T1000 (cell line): Measurements from ENCODE around the gene KNL1.
"Not testable (repeated sequence)": the region's sequence is repeated elsewhere in the genome, so short reads cannot be mapped to it uniquely, and the experiment has no call there.

Experiments
- DNase-seq: peaks from one replicate; lab custom pipeline; 2025; ENCODE audit warnings: mixed read lengths; lab: John Stamatoyannopoulos, UW

KNL1 gene

DNA sequence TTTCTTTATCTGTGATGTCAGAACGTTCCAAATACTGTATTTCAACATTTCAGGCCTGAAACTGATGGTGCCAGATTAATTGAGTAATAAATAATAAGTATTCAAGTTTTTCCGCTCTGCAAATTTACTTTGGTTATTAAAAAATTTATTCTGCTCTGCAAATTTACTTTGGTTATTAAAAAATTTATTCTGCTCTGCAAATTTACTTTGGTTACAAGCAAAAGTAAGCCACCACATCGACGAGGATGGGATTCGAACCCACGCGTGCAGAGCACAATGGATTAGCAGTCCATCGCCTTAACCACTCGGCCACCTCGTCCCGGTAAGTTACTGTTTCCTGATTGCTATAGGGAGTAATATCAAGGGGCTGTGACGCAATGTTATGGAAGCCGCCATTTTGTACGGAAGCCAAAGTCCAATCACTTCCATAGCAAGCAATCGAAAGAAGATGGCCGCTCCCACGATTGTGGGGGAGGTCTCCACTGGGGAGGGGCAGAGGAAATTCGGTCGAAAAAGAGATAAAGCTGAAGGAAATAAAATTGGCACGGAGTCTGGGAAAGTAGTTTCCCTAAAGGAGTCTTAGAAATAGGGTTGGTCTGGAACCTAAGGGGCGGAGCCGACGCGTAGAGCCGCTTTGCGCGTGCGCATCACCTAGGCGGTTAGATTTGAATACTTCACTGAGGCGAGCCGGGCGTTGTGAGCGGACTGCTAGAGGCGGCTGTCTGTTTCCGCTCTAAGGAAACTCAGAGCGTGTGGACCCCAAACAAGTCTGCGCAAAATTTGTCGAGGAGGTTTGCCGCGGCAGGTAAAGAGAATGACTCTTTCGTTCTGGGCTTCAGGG lies at the start of gene KNL1:
TSS of gene KNL1 (plus strand) at position 662 of the 841 bp plus-strand sequence. CDS start 8,683 bp downstream, outside the sequence.
- DNase-seq: peak; percentile 93

- DNase-seq: no peak
Observed at GRCh38 chr15:40545457-40545856, 48.6 kb upstream of the KNL1 start.

GRCh38 chr15:40548610-40549009 lies 45.4 kb upstream of the KNL1 start:
- DNase-seq: no peak

GRCh38 chr15:40549894-40550293 lies 44.2 kb upstream of the KNL1 start:
- DNase-seq: no peak

- DNase-seq: no peak
Observed at GRCh38 chr15:40550341-40551037, 43.6 kb upstream of the KNL1 start.

GRCh38 chr15:40554161-40554525 lies 39.9 kb upstream of the KNL1 start:
- no peak for DNase-seq

GRCh38 chr15:40555876-40556275 lies 38.2 kb upstream of the KNL1 start:
- no peak for DNase-seq

DNA sequence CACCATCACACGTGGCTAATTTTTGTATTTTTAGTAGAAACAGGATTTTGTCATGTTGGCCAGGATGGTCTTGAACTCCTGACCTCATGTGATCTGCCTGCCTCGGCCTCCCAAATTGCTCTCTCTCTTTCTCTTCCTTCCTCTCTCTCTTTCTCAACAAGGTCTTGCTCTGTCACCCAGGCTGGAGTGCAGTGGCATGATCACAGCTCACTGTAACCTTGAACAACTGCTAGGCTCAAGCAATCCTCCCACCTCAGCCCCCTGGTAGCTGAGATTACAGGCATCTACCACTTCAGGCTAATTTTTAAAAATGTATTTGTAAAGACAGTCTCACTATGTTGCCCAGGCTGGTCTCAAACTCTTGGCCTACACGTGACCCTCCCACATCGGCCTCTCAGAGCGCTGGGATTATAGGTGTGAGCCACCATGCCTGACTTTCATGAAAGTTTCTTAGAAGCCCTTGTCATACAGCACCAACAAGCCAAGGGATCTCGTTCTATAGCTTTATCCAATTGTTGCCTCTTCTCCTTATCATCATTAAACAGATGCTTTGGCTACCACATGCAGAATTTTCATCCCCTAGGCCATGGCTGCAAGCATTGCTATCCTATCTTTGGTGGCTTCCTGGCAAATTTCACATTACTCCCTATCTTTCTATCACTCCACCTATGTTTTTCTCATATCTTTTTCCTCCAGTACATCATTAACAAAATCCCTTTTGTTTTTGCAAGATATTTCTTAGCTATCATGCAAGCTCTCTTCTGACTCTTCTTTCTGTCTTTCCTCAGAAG lies 34.9 kb upstream of the KNL1 start:
- DNase-seq: no peak

GRCh38 chr15:40562691-40563090 lies 31.4 kb upstream of the KNL1 start:
- no peak for DNase-seq

DNA sequence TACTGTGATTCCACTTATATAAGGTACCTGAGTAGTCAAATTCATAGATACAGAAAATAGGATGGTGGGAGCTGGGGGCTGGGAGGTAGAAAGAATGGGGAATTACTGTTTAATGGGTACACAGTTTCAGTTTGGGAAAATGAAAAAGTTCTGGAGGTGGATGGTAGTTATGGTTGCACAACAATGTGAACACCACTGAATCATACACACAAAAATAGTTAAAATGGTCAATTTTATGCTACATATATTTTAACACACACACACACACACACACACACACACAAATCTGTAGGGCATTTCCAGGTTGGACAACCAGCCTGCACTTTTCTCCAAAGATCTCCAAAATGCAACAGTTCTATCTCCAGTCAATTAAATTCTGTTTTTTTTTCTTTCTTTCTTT lies 30.6 kb upstream of the KNL1 start:
- DNase-seq: no peak

DNA sequence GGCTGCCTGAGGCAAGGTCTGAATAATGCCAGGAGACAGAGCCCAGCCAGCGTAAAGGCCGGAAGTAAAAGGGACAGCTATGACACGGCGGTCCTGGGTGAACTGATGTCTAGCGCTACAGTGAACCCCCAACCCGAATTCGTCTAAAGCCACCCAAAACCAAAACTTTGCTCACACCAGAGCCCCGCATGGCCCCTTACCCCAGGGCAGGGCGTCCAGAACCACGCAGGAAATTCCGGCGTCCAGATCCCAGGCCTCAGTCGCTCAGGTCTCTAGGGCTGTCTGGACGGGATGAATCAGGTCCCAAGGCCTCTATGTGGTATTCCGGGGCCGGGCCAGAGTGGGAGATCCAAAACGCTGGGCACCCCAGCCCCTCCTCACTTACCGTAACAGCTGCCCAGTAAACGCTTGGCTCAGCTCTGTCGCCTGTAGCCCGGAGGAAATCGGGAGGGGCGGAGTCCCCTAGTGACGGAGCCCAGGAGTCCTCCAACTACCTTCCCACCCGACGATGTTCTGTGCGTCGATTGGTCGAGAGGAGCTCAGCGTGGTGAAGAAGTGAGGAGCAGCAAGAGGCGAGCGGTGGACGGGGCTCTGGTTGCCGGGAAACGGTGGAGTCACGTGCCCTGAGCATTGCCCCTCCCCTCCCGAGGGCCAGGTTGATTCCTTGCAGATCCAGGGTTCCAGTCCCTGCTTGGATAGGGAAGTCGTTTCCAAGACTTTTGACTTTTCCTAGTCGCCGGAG lies 29.3 kb upstream of the KNL1 start, which contains the start of gene CCDC32:
TSS of gene CCDC32 (minus strand) at position 452 of the 742 bp plus-strand sequence. CDS start 2,027 bp downstream, outside the sequence.
- peak; percentile 90 for DNase-seq

- no peak for DNase-seq
Observed at GRCh38 chr15:40565333-40566238, 28.5 kb upstream of the KNL1 start.

GRCh38 chr15:40567111-40567510 lies 26.9 kb upstream of the KNL1 start:
- DNase-seq: no peak

DNA sequence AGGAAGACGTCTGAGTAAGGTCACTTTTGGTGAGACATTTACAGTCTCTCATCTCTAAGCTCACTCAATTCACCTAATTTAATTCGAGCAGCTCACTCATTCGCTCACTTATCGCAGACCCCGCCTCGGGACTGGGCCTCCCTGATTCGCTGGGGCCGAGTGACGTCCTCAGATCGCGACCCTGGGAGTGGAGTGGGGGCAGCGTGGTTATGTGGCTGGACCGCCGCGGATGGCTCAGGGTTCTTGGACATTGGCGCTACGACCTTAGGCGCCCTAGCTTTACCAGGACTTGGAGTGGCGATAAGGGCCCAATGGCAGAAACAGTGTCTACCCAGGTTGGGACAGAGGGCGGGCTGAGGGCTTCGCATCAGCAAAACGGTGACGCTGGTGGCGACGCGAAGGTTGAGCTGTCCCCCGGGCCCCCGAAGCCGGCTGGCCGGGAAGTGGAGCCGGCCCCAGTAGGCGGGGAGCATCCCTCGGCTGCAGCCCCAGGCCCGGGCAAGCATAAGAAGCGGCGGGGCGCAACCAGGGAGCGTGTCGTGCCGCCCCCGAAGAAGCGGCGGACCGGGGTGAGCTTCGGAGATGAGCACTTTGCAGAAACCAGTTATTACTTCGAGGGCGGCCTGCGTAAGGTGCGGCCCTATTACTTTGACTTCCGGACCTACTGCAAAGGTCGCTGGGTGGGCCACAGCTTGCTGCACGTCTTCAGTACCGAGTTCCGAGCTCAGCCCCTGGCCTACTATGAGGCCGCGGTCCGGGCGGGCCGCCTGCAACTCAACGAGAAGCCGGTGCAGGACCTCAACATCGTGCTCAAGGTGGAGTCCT lies 24.7 kb upstream of the KNL1 start, which contains the start of gene RPUSD2:
TSS of gene RPUSD2 (plus strand) at position 171 of the 825 bp plus-strand sequence. CDS start at position 210, 39 bp downstream.
- DNase-seq: peak; percentile 73

DNA sequence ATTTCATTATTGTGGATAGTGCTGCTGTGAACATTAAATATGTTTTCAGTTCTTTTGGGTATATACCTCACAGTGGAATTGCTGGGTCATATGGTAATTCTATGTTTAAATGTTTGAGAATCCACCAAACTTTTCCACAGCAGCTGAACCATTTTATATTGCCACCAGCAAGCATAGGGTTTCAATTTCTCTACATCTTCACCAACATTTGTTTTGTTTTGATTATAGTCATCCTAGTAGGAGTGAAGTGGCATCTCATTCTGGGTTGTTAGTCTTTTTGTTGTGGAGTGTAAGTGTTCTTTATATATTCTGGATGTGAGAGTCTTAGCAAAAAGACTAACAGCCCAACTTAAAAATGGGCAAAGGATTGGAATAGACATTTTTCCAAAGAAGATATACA lies 18.9 kb upstream of the KNL1 start:
- DNase-seq: no peak

- not testable (repeated sequence) for DNase-seq
Observed at GRCh38 chr15:40576914-40577313, 17.1 kb upstream of the KNL1 start.

DNA sequence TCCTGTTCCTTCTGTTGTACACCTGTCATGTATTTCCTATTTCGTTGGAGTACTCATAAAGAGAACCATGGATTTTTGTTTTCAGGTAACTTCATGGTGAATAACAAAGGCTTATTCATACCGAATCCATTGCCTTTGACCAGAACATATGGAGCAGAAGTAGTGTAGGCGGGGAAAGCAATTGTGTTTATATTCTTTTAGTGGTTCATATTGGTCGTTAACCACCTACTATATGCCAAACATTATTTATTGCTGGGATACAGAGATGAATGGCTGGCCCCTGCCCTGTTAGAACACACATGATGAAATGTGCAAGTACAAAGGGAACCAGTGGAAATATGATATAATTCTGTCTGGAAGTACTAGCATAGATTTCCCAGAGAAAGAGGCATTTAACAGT lies 15.2 kb upstream of the KNL1 start:
- no peak for DNase-seq

- not testable (repeated sequence) for DNase-seq
Observed at GRCh38 chr15:40581796-40582195, 12.3 kb upstream of the KNL1 start.

GRCh38 chr15:40582726-40583246 lies 11.3 kb upstream of the KNL1 start:
- no peak for DNase-seq
